ENCODE measurements around the gene ADH1C.
"Not testable (repeated sequence)": the region's sequence is repeated elsewhere in the genome, so short reads cannot be mapped to it uniquely, and the experiment has no call there.

The ADH1C gene

DNA sequence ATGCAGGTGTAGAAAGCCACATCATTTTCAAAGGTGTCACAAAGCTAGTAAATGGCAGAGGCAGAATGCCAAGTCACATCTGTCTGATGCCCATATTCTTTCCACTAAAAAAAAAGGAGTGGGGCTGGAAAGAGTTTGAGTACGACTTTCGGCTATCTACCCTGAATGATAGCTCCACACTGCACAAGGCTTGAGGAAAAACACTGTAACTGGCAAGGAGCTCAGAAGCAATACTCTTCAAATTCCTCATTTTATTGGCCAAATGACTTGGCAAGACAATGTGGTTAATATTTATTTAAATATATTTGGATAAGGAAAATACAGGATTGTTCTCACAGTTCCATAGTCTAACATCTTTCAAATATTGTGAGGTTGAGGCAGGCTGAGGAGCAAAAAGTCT is 5.4 kb upstream of the ADH1C start:
- no peak for DNase-seq (ENCODE audit: low read depth)

DNA sequence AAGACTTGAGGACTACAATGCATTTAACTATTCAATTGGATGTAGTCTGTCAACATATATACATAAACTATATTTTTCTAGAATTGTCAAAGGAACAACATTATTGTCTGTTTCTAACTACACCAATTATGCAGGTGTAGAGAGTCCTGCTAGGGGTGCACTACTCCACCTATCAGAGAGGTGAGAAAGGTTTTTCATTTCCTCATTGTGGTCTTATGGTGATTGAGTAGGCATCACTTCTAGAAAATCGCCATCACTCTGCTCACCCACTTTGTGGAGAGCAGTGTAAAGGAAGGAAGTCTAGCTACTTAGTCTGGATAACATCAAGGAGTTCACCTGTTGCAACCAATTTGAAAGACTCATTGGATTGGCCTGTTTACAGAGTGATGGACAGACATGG is 4.4 kb upstream of the ADH1C start:
- DNase-seq (ENCODE audit: low read depth) = no peak

DNA sequence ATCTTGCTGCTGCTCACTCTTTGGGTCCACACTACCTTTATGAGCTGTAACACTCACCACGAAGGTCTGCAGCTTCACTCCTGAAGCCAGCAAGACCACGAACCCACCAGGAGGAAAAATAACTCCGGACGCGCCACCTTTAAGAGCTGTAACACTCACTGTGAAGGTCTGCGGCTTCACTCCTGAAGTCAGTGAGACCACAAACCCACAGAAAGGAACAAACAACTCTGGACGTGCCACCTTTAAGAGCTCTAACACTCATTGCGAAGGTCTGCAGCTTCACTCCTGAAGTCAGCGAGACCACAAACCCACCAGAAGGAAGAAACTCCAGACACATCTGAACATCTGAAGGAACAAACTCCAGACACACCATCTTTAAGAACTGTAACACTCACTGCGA is 3.6 kb upstream of the ADH1C start:
- DNase-seq (ENCODE audit: low read depth) = not testable (repeated sequence)

DNA sequence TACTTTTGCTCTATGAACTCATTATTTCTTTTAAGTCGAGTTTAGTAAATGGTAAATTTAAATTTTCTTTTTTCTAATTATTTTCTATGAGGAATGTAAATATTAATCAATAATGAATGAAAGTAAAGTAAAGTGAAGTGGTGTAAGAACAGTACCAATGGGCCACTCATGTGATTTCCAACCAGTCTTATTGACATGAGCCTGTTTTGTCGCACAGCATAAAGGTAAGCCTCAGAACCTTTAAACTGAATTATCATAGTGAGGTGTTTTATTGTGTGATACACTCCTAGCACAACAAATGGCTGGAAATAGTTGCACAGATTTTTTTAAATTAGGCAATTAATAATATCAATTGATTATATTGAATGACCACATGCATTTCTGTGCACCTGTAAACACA is 1.1 kb downstream of the ADH1C start:
- no peak for DNase-seq (ENCODE audit: low read depth)

DNA sequence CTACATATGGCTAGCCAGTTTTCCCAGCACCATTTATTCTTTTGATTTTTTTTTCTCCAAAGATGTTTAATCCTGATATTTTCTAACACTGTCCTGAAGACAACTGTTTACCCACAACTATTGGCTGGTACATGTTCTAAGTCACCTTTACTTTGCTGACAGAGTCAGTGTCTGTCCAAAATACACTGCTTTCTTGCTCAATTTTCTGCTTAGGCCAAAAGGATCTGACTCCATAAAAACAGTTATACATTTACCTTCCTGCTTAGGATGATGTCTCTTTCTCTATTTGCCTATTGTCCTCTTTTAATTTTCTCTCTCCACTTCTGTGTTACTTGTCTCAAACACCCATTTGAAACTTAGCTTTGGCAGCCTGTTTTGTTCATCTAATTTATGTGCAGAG is 3.2 kb downstream of the ADH1C start:
- DNase-seq (ENCODE audit: low read depth) = no peak

DNA sequence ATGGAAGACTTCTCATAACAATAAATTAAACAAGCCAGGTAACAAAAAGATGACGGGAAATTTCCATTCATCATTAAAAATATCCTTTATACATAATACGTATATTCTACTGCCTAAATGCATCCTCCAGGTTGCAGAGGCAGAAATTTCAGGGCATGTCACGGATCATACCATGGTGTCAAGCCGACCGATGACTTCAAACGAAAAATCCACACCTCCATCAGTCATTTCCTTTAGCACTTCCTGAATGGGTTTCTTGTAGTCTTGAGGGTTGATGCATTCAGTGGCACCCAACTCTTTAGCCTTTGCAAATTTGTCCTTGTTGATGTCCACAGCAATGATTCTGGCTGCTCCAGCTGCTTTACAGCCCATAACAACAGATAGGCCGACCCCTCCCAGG is 9.9 kb downstream of the ADH1C start:
- DNase-seq (ENCODE audit: low read depth) = not testable (repeated sequence)

DNA sequence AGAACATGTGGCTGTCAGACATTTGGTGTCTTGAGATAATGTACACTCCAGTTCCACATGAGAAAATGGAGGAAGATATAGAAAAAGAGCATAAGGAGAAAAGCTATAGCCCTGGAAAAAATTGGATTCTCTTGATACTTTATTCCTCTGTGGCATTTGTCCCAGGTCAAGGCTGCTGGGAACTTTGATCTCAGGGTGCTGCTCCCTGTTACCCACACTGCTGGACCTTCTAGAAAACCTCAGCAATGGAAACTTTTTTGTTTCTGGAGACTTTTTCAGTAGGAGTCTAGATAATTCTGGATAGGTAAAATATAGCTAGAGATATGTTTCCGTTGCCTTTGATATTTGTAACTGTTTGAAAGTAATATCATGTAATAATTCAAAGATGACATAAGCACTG is 11.1 kb downstream of the ADH1C start:
- no peak for DNase-seq (ENCODE audit: low read depth)

DNA sequence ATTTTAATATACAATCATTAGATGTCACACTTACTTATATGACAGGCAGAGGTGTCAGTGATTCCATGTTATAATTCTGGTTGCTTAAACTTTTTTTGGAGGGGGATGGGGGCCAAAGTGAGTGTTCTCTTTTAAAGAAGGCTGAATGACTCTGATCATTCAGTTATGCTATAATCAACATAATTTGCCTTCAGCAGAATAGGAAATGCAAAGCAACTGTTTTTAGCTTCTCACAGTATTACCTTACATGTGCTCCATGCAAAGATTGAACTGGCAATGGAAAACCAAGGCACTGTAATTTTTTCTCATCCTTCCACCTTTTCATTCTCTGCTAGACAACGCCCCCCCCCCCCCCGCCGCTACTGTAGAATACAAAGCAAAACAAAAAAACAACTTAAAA is 13.4 kb downstream of the ADH1C start:
- no peak for DNase-seq (ENCODE audit: low read depth)

DNA sequence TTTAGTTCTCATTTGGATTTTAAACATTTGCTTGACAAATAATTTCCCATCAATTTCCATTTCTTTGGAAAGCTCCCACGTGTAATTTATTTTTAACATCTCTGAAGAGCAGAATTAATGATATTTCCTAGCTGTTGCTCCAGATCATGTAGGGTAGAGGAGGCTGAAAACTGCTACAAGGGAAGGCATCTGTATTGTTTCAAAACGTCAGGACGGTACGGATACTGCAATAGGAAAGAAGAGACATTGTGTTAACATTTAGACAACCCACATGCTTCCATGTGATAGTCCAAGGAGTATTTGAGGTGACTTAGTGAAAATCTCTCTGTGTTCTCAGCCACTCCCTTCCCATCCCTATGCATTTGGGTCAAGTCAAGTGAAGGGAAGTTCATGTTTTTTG is 16.0 kb downstream of the ADH1C start:
- no peak for DNase-seq (ENCODE audit: low read depth)

DNA sequence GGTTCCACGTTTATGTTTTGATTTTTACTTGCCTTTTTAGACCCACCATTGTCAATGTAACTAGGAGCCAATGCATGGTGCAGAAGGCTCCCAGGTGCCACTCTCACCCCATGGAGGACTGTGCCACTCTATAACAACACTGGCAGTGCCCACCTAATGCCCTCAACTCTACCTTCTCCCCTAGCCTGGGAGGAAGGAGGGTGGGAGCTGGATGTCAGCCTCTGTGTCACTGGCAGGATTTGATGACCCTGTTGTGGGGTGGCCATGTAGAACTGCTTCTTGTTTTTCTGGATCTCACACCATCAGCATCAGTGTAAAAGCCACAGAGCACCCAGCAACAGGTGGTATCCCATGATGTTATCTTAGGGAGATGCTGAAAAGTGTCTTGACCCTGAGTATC is 17.7 kb downstream of the ADH1C start:
- no peak for DNase-seq (ENCODE audit: low read depth)

DNA sequence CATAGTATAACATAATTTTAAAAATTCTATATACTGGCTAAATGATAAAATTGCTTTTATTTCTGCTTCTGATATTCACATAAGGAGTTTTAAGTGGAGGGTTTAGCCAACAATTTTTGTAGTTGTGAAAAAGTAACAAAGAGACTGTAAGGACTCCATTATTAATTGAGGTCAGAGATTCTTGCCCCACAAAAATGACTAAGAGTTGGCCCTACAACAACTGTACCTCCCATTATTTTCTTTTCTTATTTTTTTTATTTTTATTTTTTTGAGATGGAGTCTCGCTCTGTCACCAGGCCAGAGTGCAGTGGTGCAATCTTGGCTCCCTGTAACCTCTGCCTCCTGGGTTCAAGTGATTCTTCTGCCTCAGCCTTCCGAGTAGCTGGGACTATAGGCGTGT is 21.9 kb downstream of the ADH1C start:
- no peak for DNase-seq (ENCODE audit: low read depth)

DNA sequence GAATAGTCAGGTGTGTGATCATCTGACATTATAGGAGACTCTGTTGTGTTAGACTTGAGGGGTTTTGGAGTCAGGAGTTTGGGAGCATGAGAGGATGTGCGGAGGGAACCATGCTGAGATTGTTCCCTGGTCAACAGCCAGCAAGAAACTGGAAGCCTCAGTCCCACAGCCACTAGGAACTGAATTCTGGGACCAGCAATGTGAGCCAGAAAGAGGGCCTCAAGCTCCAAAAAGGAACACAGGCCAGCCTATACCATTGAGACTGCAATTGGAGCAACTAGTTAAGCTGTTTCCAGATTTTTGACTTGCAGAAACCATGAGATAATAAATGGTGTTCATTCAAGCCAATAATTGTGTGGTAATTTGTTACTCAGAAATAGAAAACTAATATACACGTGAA is 22.7 kb downstream of the ADH1C start:
- DNase-seq (ENCODE audit: low read depth) = no peak

DNA sequence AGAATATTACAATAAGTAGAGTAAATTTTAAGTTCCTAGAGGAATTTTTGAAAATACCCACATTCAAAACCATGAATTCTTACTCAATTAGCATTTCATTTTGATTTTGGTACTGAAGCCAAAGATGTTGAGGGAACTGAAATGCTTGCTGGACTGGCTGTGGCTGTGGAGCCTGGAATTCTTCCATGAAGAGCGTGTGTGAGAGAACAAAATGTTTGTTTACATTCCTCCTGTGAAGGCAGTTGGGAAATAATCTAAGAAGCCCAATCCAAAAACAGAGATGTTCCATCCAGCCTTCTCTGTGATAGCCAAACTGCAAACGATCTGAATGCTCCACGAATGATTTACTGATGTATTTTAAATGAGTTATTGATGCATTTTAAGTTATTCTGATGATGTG is 27.6 kb downstream of the ADH1C start:
- DNase-seq (ENCODE audit: low read depth) = no peak

DNA sequence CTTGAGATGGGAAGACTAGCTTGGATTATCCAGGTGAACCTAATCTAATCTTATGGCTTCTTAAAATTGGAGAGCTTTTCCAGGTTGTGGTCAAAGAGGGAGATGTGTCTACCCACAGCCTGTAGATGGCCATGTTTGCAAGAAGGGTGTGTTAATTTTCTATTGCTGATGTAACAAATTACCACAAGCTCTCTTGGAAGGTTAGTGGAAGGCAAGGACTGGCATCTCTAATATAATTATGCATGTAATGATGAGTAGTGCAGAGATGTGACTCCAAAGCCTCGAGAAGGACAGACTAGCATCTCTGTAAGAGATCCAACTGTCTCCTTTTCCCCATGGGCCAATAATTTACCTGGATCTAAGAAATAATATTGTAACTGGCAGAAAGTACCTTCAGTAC is 28.2 kb downstream of the ADH1C start:
- DNase-seq (ENCODE audit: low read depth) = no peak

DNA sequence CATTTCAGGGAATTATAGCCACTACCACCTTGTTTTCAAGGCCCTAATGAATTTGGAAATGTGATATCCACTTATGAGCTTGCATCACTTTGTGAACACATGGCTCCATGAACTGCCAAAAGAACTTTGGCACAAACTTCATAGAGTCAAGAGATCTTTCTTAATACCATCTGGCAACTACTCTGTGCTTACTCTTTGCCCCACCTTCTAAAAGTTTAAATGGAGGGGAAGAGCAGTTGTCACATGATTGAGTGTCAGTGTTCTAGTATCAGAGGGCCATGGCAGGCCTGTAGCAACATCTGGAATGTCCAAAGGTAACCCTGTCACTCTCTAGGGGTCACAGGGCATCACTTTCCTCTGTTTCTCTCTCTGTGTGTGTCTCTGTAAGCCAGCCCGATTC is 28.8 kb downstream of the ADH1C start:
- no peak for DNase-seq (ENCODE audit: low read depth)

DNA sequence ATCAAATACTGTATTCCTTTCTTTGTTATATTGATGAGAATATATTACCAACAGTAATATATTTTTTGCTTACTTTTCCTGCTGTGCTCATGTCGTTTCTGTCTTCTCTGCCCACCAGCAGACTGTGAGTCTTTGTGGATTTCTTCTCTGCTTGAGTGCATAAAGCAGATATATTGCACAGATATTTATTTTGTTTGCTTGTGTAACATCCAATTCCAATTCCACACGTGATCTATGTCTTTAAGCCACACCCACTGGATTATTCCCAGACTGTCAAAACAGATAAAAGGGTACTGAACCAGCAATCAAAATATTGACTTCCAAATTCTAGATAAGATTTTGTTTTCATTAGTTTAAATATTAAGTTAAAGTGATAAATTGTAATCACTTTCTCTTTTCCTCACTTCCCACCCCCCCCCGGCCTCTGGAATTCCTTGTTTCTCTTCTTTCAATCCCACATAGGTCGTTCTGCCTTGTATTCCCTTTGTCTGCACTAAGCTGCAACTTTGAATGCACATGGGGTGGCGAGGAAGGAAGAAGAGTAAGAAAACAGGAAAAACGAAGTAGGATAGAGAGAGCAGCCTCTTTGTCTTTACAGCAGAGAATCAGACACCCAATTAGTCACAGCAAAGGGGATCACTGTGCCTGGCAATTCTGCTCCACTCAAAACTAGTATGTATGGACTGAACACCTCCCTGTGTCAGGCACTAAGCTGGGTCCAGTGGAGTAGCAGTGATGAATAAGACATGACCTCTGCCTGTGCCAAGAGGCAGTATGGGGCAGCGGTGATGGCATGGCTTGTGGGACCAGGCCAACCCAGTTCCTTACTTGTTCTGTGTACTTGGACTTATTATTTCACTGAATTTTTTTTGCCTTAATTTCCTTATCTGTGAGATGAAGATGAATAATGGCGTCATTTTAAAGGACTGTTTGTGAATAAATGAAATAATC is 31.0 kb downstream of the ADH1C start, which contains the start of gene ADH1B:
ADH1B (minus strand) TSS at position 161 of the 951 bp plus-strand sequence; CDS start at position 91, 70 bp downstream.
- no peak for DNase-seq (ENCODE audit: low read depth)

DNA sequence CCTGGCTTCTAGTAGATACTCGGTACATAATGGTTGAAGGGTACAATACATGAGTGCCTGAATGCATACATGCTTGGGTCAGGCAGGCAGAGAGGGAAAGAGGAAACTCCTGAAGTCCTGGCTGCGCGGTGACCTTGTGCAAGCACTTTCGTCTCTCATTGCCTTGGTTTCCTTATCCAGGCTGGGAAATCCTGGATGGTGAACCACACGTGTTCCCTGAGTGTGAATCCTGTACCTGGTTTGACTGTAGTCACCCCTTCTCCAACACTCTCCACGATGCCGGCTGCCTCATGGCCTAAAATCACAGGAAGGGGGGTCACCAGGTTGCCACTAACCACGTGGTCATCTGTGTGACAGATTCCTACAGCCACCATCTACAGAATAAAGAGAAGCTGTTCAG is 34.7 kb downstream of the ADH1C start:
- DNase-seq (ENCODE audit: low read depth) = not testable (repeated sequence)

DNA sequence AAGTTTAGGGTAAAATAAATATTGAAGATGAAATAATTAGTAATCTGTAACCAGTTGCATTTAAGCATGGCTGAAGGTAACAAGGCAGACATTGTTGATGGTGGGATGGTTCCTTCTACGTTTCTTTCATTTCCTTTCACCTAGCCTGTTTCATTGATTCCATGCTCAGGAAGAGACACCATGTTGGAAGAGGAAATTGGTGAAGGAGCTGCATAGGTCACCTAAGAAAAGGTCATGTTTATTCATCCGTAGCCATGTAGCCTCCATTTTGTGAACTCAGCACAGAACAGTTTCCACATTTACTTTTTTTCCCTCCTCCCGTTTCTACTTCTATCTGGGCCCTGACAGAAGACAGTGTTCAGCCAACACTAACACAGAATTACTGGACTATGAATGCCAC is 35.2 kb downstream of the ADH1C start:
- no peak for DNase-seq (ENCODE audit: low read depth)

DNA sequence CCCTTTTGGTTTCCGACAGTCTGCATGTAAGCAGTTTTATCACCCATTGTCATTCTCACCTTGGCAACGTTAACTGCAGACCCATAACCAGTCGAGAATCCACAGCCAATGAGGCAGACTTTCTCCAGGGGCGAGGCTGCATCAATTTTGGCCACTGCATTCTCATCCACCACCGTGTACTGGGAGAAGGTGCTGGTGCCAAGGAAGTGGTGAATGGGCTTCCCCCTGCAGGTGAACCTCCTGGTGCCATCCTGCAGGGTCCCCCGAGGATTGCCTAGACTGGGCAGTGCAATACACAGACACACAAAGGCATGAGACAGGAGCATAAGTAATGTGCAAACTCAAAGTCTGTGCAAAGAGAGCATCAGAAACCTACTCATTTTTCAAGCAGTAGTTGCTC is 36.7 kb downstream of the ADH1C start:
- no peak for DNase-seq (ENCODE audit: low read depth)

DNA sequence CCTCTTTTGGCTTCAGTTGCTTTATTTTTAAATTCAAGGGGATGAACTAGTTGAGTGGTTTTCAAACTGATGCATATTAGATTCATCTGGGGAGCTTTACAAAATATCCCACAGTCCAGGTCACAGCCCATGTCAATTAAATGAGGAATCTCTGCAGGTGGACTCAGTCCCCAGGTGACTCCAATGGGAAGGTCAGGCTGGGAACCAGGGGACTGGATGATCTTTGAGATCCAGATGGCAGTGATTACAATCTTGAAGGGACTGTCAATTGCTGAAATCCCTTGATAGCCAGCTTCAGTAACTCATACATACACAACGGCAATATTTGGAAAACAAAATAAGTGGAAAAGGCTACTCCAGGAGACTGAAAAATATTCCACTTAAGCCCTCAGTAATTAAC is 38.3 kb downstream of the ADH1C start:
- no peak for DNase-seq (ENCODE audit: low read depth)

DNA sequence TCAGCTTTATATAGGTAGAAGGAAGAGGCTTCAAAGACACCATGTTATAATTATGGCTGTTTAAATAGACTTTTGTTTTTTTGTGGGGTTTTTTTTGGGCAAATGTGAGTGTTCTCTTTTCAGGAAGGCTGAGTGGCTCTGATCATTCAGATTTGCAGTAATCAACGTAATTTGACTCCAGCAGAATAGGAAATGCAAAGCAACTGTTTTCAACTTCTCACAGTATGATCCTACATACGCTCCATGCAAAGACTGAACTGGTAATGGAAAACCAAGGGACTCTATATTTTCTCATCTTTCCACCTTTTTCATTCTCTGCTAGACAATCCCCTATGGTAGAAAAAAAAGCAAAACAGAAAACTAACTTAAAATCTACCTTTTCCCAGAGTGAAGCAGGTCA is 42.2 kb downstream of the ADH1C start:
- DNase-seq (ENCODE audit: low read depth) = no peak

DNA sequence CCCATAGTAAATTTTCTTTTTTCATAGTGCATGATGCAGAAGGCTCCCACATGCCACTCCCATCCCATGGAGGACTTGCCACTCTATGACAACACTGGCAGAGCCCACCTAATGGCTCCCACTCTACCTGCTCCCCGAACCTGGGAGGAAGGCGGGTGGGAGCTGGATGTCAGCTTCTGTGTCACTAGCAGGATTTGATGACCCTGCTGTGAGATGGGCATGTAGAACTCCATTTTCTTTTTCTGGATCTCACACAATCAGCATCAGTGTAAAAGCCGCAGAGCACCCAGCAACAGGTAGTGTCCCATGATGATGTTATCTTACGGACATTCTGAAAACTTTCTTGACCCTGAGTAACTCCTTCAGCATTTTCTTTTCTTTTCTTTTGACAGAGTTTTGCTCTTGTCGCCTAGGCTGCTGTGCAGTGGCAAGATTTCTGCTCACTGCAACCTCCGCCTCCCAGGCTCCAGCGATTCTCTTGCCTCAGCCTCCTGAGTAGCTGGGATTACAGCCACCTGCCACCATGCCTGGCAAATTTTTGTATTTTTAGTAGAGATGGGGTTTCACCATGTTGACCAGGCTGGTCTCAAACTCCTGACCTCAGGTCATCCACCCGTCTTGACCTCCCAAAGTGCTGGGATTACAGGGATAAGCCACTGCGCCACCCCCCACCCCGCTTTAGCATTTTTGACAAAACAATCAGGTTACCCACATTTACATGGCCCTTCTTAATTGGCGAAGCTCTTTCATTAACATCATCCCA is 46.7 kb downstream of the ADH1C start:
- no peak for DNase-seq (ENCODE audit: low read depth)

All from HS-5 (cell line).